A673 (cell line): Measurements from ENCODE around the gene TEAD1.

ENCODE experiments used
- CTCF ChIP-seq: fragments of 300-800, 200-600 bp; sonication (generic); conservative IDR thresholded peaks from 2 replicates; pipeline ENCODE4 v1.5.1; 2017; ENCODE audit warnings: low read depth, mild to moderate bottlenecking, antibody characterized with exemption, low read length, moderate library complexity, mixed read lengths
- EZH2 ChIP-seq: fragments of 200-600 bp; sonication (generic); IDR thresholded peaks from 2 replicates; pipeline ENCODE4 v1.6.1; 2017; ENCODE audit warnings: borderline replicate concordance, low read depth, mild to moderate bottlenecking, mixed read lengths, antibody characterized with exemption, low read length; ENCODE audit not compliant: poor library complexity, severe bottlenecking

GRCh38 chr11:12964650-12965049 lies 290.4 kb downstream of the TEAD1 start:
- TF ChIP-seq CTCF (no peak), EZH2 (no peak)
